ENCODE measurements around the gene RUNX2.

- TF ChIP-seq TCF15 (CRISPR knock-in tag; IDR thresholded peaks at IDR 0.05), result no peak
- no peak for TF ChIP-seq PREB (CRISPR knock-in tag; IDR thresholded peaks at IDR 0.05)
These were observed 129.0 kb downstream of the RUNX2 start for GRCh38 chr6:45457141-45457540.

All from K562 (cell line).